Glutamatergic neuron (in vitro differentiated cells): ENCODE results near the gene HOMER1. TPM values are rescaled to one million over a fixed set of nuclear protein-coding genes. Genes with fewer than 3 reads are reported as not detected.

ENCODE experiments used
- DNase-seq: peaks from one replicate; pipeline ENCODE4 v3.0.0; 2022
- H3K27ac Mint-ChIP-seq: one replicate; pipeline ENCODE4 v1.8.0; 2020; ENCODE audit warnings: mild to moderate bottlenecking, mixed read lengths, inconsistent platforms; ENCODE audit not compliant: unreplicated experiment
- H3K27me3 Mint-ChIP-seq: one replicate; pipeline ENCODE4 v1.8.0; 2020; ENCODE audit warnings: mild to moderate bottlenecking, moderate library complexity, mixed read lengths, inconsistent platforms; ENCODE audit not compliant: unreplicated experiment
- H3K36me3 Mint-ChIP-seq: one replicate; pipeline ENCODE4 v1.8.0; 2020; ENCODE audit warnings: mild to moderate bottlenecking, mixed read lengths, inconsistent platforms; ENCODE audit not compliant: unreplicated experiment
- H3K4me1 Mint-ChIP-seq: one replicate; pipeline ENCODE4 v1.8.0; 2020; ENCODE audit warnings: mild to moderate bottlenecking, low read depth, mixed read lengths, inconsistent platforms; ENCODE audit not compliant: unreplicated experiment
- H3K4me3 Mint-ChIP-seq: one replicate; pipeline ENCODE4 v1.8.0; 2020; ENCODE audit warnings: mild to moderate bottlenecking, mixed read lengths, inconsistent platforms; ENCODE audit not compliant: unreplicated experiment
- H3K9me3 Mint-ChIP-seq: one replicate; pipeline ENCODE4 v1.8.0; 2020; ENCODE audit warnings: mild to moderate bottlenecking, moderate library complexity, mixed read lengths, inconsistent platforms; ENCODE audit not compliant: unreplicated experiment
- CTCF ChIP-seq: fragments of 200-600 bp; sonication (generic); IDR thresholded peaks from one replicate; pipeline ENCODE4 v1.5.0; 2021; ENCODE audit not compliant: partially characterized antibody, unreplicated experiment
- total RNA-seq: library from RNA; stranded (reverse); fragmentation: NEBNext Ultra II Directional; extraction: Animal tissue kit (Norgen Biotek cat#: 25700); gene quantifications from one replicate; pipeline ENCODE4 v1.2.1, GENCODE V29; 2021; ENCODE audit not compliant: unreplicated experiment

The HOMER1 gene
- total RNA-seq, 1 donor from 2014 or later: 19.7 TPM

DNA sequence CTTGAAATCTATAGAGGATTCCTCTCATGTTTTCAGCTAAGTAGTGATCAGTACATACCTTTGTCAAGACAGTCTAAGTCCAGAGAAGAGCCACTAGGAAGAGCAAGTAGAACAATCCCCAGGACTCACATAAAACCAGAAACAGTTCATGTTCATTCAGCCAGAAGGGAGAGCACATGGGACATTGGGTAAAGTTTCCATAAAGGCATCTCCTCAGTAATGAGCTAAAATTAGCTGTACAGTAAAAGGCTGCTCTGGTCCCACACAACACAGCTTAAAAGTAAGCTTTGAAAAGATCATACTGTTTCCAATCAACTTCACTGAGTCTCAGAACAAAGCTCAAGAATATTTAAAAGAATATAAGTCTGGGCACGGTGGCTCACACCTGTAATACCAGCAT, 32.4 kb downstream of the HOMER1 start:
- Mint-ChIP-seq H3K36me3 (no peaks in the 10 kb centered on the region), H3K4me3 (no peak overlapping the region), H3K27me3 (no peaks in the 10 kb centered on the region), H3K9me3 (no peaks in the 10 kb centered on the region), H3K4me1 (peaks cover 2% of the 10 kb centered on the region), H3K27ac (no peak overlapping the region)
- no peak for DNase-seq
- no peak for TF ChIP-seq CTCF

DNA sequence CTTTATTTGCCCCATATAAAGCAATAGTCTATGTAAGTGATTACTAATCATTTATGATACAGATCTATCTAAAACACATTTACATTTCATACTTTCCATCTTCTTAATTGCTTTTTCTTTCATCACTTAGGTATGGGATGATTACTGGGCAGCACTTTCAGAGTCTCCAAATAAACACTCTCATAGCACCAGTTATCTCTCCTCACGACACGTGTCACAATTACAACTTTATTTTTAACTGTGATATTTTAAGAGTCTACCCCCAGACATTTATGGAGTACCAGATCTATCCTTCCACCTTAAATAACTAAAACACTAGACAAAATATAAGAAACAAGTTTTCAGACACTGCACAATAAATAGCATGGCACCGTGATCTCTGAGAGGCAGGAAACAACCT, 32.9 kb downstream of the HOMER1 start:
- Mint-ChIP-seq H3K27me3 (no peaks in the 10 kb centered on the region), H3K9me3 (no peaks in the 10 kb centered on the region), H3K27ac (no peak overlapping the region), H3K4me1 (peaks cover 2% of the 10 kb centered on the region), H3K36me3 (no peaks in the 10 kb centered on the region), H3K4me3 (no peak overlapping the region)
- no peak for TF ChIP-seq CTCF
- DNase-seq: no peak

- Mint-ChIP-seq H3K4me1 (peaks cover 4% of the 10 kb centered on the region), H3K27ac (no peak overlapping the region), H3K36me3 (no peaks in the 10 kb centered on the region), H3K9me3 (no peaks in the 10 kb centered on the region), H3K4me3 (no peak overlapping the region), H3K27me3 (peaks cover 3% of the 10 kb centered on the region)
- no peak for TF ChIP-seq CTCF
- no peak for DNase-seq
These were observed 38.8 kb downstream of the HOMER1 start for GRCh38 chr5:79475152-79475466.

DNA sequence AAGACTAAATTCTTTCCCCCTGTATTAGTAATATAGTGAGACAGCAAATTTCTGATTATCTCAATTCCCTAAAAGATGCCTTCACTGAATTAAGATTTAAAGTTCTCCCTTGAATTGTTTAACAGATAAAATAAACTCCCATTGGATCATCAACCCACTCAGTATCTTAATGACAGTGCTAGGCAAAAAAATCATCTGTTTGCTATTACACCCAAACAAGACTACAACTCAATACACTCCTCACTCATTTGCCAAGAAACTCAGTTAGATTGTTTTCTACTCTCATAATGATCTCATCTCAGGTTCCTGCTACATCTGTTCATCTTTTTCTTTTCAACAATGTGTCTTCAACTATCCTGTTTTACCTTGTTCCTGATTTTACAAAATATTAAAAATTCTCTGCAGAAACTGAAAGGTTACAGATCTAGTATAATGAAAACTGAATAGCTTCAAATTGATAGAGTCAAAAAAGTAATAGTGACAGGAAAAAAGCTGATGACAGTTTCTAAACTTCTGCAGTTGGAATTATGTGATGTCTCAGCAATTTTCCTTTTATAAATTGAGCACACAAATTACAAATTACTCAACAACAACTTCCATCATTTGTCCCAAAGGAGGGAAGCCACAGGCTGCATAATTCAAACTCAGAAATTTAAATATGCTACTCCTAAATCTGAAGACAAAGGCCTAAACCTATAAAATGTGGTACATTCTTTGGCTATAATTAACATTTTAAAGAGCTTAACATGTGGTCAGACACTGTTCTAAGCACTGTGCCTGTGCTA, 39.4 kb downstream of the HOMER1 start:
- TF ChIP-seq CTCF: no peak
- Mint-ChIP-seq H3K9me3 (no peaks in the 10 kb centered on the region), H3K27me3 (peaks cover 3% of the 10 kb centered on the region), H3K27ac (no peak overlapping the region), H3K4me3 (no peak overlapping the region), H3K4me1 (peaks cover 4% of the 10 kb centered on the region), H3K36me3 (no peaks in the 10 kb centered on the region)
- DNase-seq: no peak

DNA sequence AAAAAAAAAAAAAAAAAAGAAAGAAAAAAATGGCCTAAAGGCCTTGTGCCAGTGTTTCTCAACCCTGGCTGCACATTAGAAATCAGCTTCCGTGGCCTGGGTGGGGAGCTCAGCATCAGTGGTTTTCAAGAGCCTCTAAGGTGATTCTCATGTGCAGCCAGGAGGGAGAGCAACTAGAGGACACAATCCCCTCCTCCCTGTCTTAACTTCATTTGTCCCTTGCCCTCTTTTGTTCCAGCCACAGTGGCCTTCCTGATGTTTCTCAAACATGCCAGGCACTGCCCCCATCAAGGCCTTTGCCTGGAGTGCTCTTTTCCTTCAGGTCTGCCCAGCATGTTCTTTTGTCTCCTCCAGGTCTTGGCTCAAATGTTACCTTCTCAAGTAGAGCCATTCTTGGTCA, 42.4 kb downstream of the HOMER1 start:
- DNase-seq: no peak
- TF ChIP-seq CTCF: no peak
- Mint-ChIP-seq H3K27me3 (peaks cover 3% of the 10 kb centered on the region), H3K36me3 (no peaks in the 10 kb centered on the region), H3K4me1 (peaks cover 4% of the 10 kb centered on the region), H3K4me3 (no peak overlapping the region), H3K27ac (no peak overlapping the region), H3K9me3 (no peaks in the 10 kb centered on the region)
